HFF-Myc (cell line): Measurements from ENCODE around the gene SLC4A4.

Experiments
- DNase-seq: peaks from one replicate; pipeline ENCODE4 v3.0.0-alpha.2; 2011; ENCODE audit warnings: low read depth; ENCODE audit errors: extremely low read depth
- H3K4me3 ChIP-seq: replicated peaks from 2 replicates; pipeline ENCODE4 v1.5.1; 2011; ENCODE audit warnings: low read depth, mild to moderate bottlenecking, control low read depth, low read length
- TF ChIP-seq, protein P1 (sequence below): IDR thresholded peaks from 2 replicates; pipeline ENCODE4 v1.5.1; 2012; ENCODE audit warnings: mild to moderate bottlenecking, low read depth, low read length, control low read depth; ENCODE audit errors: missing control alignments

SLC4A4 gene

DNA sequence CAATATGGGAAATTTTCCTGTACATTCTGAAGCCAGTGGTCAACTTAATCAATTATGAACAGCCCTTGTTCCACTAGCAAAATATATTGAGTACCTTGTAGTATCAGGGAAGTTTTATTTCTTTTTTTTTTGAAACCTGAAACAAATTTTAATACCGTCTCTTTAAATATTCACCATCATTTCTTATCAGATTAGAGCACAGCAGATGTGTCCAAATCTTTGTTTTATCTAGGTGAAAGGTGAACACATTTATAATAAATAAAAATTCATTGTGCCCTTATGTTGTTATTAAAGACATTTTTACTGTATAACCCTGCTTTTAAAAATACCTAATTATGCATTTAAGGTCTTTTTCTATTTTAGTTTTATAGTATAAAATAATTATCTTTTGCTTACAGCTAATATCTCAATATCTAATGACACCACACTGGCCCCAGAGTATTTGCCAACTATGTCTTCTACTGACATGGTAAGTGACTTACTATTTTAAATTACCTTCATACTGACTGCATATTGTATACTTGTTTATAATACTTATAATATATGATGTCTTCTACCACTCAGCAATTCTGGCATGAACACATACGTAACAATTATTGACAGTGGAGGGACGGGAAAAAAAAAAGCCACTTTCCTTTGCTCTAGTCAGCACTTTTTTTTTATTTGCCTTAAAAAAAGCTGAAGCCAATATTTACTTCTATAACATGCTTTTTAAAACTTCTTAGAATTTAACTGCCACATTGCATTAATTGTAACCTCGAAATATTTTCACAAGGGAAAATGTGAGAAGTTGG lies 147.9 kb downstream of the SLC4A4 start:
- H3K4me3 ChIP-seq: no peak overlapping the region
- TF ChIP-seq, protein P1, sequence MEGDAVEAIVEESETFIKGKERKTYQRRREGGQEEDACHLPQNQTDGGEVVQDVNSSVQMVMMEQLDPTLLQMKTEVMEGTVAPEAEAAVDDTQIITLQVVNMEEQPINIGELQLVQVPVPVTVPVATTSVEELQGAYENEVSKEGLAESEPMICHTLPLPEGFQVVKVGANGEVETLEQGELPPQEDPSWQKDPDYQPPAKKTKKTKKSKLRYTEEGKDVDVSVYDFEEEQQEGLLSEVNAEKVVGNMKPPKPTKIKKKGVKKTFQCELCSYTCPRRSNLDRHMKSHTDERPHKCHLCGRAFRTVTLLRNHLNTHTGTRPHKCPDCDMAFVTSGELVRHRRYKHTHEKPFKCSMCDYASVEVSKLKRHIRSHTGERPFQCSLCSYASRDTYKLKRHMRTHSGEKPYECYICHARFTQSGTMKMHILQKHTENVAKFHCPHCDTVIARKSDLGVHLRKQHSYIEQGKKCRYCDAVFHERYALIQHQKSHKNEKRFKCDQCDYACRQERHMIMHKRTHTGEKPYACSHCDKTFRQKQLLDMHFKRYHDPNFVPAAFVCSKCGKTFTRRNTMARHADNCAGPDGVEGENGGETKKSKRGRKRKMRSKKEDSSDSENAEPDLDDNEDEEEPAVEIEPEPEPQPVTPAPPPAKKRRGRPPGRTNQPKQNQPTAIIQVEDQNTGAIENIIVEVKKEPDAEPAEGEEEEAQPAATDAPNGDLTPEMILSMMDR: no peak
- DNase-seq: no peak

DNA sequence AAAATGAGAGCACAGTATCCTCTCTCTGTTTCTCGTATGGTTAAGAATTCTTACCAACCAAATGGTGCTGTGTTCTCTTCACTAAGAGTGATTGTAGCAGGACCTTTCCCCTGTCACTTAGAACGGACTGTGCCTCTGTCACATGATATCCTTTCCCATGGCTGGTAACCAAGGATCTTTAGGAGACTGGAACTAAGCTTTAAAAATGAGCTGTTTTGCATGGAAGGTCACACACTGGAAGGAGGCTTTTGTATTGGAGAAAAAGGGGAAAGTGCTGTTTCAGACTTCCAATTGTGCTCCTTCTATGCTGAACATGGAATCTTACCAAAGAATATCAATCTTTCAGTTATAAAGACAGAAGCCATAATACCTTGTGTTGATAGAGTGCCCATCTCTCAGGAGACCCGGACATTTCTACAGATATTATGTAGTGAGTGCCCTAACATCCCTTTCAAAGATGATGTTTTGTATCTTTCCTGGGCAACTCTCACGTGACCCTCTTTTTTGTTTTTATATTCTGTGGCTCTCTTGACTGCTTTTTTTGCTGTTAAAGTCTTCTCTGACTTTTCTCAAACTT lies 148.6 kb downstream of the SLC4A4 start:
- DNase-seq: no peak
- TF ChIP-seq, protein P1: no peak
- no peak overlapping the region for H3K4me3 ChIP-seq

DNA sequence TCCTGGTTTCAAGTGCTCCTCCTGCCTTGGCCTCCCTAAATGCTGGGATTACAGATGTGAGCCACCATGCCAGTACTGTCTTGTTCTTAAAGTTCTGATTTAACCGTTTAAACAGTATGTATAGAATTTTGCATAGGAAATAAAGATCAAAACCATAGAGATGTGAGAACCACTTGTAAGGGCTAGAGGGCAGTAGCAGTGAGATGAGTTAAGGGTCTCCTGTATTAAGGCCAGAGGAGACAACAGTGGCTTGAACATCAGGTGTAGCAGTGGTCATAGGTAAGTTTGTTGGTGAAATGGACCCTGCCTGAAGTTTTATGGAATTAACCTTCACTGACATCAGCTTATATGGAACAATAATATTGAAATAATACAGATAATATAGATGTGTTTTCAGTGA lies 155.7 kb downstream of the SLC4A4 start:
- TF ChIP-seq, protein P1: no peak

DNA sequence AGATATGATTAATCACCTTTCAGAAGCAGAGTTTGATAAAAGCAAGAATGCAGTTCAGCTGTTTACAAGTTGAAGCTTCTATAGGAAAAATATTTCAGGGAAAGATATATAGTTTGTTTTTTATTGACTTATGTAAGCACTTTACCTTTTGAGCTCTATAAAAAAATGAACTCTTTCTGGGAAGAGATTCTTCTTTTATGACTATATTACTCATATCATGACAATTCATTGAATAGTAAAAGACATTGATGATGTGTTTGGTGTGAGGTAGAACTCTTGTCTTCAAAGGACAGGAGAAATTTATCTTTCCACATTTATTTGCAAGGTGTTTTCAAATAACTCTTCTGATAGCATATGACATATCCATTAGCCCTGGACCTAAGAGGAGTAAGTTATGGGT lies 156.6 kb downstream of the SLC4A4 start:
- TF ChIP-seq, protein P1: no peak
- no peak overlapping the region for H3K4me3 ChIP-seq
- DNase-seq: no peak

More for the DNA sequence above, 155.7 kb downstream of the SLC4A4 start:
- DNase-seq: no peak
- H3K4me3 ChIP-seq: no peak overlapping the region

DNA sequence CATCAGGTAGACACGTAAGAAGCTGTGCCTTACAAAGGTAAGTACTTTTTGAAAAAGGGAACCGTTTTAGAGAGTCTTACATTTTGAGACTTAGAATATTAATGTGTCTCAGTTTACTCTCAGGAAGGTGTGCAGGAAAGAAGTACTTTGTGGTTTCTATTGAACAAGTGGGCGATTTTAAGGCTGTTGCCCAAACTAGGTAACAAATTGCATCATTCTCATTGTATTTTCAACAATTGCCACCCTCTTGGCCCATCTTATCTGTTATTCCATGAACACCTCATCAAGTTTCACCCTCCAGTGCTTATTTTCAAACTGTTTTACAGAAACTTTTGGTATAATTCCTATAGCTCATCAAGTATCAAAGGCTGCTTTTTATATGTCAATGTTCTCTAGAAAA lies 158.3 kb downstream of the SLC4A4 start:
- TF ChIP-seq, protein P1: no peak

DNA sequence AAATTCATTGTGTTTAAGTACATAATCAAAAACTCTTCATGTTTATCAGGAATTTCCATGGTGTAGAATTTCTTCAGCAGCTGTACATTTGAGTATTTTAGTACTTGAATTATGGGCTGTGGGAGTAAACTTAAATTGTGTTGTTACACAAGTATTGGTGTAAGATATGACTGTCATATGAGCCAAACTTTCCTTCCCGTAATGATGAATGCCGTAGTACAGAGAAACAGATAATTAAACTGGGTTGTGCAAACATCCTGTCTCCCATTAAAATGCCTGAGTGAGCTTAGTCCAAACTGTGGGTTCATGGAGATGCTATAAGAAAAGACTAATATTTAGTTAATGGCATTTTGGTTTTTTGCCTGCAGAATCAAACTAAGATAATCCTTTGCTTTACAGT lies 159.2 kb downstream of the SLC4A4 start:
- TF ChIP-seq, protein P1: no peak
- no peak for DNase-seq

More for the DNA sequence above, 158.3 kb downstream of the SLC4A4 start:
- no peak overlapping the region for H3K4me3 ChIP-seq
- no peak for DNase-seq

More for the DNA sequence above, 159.2 kb downstream of the SLC4A4 start:
- no peak overlapping the region for H3K4me3 ChIP-seq
